ENCODE measurements around the gene LPCAT3.

- TF ChIP-seq POLR2A (IDR thresholded peaks at IDR 0.05) (no peak), CTCF (IDR thresholded peaks at IDR 0.05) (no peak)
Observed at GRCh38 chr12:6987956-6988553, 30.2 kb downstream of the LPCAT3 start.
